GM19240 (cell line): ENCODE measurements around the gene LRRIQ1.
"Not testable (repeated sequence)": the region's sequence is repeated elsewhere in the genome, so short reads cannot be mapped to it uniquely, and the experiment has no call there.

Experiments
- DNase-seq: peaks from one replicate; pipeline ENCODE4 v3.0.0; 2011; ENCODE audit warnings: low spot score; ENCODE audit not compliant: insufficient read length

LRRIQ1 gene

DNA sequence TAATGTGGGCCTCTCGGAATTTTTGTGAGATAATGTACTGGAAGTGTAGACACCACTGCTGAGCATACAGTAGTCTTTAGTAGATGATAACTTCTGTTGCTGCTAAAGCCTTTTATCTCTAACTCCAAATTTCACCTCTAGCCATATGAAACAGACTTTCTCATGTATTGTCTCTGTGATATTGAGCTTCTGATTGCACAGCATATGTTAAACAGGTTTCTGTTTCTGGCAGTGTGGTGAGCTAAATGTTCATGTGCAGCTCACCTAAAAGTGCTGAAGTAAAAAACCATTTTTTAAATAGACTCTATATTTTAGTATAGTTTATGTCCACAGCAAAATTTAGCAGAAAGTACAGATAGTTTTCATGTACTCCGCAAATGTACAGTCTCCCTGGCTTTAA lies 154.6 kb downstream of the LRRIQ1 start:
- DNase-seq = no peak

DNA sequence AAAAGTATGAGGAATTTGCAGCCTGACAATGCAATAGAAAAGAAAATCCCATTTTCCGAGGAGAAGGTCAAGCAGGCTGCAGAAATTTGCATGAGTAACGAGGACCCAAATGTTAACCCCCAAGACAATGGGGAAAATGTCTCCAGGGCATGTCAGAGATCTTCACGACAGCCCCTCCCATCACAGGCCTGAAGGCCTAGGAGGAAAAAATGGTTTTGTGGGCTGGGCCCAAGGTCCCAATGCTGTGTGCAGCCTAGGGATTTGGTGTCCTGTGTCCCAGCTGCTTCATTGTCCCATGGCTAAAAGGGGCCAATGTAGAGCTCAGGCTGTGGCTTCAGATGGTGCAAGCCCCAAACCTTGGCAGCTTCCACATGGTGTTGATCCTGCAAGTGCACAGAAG lies 167.7 kb downstream of the LRRIQ1 start:
- DNase-seq = not testable (repeated sequence)

DNA sequence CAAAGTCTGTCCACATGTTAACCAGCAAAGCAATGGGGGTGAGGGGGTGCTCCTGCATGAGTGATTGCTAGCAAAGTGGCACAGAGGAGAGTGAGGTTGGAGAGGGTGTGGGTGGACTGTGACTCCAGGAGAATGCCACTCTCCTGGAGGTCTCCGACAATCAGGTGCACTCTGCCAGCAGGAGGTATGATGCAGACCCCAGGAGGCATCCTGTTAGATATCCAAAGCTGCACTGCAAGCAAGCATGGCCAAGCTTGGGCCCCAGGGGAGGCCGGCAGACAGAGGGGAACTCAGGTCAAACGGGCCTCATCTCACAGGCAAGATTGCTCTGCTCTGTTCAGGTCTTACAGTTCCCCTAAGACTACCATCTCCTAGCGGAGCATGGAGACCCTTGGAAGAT lies 170.4 kb downstream of the LRRIQ1 start:
- DNase-seq = no peak

DNA sequence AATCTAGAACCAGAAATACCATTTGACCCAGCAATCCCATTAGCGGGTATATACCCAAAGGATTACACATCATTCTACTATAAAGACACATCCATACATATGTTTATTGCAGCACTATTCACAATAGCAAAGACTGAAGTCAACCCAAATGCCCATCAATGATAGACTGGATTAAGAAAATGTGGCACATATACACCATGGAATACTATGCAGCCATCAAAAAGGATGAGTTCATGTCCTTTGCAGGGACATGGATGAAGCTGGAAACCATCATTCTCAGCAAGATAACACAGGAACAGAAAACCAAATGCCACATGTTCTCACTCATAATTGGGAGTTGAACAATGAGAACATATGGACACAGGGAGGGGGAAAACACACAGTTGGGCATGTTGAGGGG lies 188.2 kb downstream of the LRRIQ1 start:
- DNase-seq = not testable (repeated sequence)

DNA sequence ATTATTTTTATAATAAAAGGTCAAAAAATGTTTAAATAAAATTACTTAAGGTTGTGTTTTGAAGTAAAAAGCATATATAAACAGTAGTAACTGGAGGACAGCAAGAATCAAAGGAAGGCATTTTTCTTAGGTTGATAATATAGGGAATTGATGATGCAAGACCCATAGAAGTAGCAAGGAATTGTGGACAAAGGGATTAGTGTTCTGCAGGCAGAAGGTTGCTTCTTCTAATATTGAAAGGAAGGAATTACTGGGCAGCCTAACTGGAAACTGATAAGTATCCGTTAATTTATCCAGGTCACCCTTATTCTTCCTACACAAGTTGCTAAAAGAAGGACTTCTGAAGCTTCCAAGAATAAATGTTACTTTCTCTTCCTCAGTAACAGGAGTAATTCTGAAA lies 189.3 kb downstream of the LRRIQ1 start:
- no peak for DNase-seq

DNA sequence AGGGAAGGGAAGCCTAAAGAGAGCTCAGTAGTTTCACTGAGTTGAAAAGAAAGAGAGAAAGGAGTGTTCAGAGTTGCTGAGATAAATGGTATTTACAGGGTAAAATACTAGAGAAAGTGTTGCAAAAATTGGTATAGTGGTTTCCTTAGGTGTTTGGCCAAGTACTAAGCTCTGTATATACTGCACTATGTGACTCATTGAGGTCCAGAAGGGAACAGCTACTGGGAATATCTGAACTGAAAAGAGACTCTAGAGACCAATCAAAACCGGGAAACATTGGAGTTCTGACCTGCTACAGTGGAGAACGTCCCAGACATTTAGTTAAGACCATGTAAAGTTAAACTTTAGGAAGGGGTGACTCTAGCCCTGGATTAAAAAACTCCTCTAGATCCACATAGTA lies 201.2 kb downstream of the LRRIQ1 start:
- DNase-seq = no peak

DNA sequence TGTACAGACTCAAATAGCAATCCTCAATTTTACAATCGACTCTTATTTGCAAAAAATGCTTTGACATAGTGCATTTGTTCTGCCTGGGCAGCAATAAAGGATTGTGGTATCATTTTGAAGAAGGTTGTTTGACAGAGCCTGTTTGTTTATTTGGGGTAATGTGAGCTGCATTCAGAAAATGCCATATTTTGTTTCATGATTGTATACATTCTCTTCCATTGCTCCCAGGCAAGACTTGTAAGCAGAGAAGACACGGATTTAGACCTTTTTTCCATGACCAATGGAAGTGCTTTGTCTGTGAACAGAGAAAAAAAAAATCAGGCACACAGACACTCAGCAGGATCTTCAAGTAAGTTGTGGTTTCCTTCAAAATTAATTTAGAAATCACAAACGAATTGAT lies 208.4 kb downstream of the LRRIQ1 start:
- DNase-seq = no peak

DNA sequence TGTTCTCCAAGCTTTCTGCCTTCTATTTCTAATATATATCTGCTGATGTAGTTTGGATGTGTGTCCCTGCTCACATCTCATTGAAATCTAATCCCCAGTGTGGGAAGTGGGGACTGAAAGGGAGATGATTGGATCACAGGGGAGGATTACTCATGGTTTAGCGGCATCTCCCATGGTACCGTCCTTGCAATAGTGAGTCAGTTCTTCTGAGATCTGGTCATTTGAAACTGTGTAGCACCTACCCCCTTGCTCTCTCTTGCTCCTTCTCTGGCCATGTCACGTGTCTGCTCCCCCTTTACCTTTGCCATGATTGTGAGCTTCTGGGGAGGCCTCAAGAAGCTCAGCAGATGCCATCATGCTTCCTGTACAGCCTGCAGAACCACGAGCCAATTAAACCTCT lies 217.7 kb downstream of the LRRIQ1 start:
- no peak for DNase-seq

DNA sequence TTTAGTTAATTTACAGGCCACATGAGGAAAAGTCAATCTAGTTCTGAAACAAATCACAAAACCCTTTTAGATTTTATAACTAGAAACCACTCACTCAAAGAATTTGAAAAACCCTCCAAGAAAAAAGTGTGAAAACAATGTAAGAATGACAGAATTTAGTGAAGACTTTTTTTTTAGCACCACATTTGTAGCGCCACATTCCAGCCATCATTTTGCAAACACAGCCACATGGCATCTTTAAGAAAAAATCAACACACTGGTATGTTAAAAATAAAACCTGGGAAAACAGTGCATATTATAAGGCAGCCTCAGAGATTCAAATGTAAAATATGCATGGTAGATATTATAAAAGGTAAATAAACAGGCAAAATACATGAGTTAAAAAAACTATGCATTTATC lies 221.5 kb downstream of the LRRIQ1 start:
- DNase-seq = no peak

DNA sequence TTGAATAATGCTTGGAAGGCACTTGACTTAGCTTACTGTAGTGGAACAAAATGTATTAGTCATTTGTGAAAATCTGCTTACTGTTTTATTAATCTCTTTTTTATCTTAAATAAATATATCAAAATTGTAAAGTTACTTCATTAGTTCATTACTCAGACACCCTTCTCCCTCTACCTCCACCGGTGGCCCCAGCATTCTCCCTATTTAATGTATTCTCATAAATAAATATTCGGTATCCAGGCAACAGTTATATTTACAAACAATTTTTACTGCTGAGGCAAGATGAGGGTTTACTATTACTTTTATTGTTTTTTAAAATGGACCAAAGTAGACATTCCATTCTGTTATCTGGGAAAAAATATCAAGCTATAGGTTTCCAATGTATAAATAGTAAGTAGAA lies 224.3 kb downstream of the LRRIQ1 start:
- DNase-seq = no peak

DNA sequence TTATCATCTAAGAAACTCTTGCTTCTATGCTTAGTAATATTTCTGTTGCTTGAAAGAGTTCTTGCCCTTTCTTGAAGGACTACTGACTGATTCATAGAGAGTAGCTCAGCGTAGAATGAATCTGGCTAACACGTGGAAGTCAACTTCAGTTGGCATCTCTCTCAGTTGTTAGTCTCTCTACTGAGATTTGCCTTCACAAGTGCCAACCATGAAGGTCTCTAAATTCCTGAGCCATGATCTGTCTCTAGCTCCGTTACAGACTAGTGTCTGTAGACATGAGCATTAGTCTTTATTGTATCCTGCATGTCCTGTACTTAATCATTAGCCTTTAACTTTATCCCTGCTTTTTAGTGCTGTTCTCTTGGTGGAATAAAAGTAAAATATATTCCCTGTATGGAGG lies 224.7 kb downstream of the LRRIQ1 start:
- no peak for DNase-seq

DNA sequence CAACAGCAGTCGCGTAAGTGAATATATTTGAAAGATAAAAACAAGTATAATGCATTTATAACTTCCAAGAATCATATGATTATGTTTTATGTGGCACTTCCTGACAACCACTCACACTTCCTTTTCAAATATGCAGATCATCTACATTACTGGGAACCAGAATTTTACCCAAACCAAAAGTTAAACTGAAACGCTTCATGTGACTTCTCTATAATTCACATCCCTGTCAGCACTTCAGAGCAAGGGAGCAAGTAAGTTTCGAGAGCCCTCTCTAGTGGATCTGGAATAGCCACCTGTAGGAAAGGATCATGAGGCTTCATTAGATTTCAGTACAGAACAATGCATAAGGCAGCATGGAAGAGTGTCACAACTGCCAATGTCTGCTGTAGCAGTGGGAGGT lies 230.2 kb downstream of the LRRIQ1 start:
- no peak for DNase-seq

DNA sequence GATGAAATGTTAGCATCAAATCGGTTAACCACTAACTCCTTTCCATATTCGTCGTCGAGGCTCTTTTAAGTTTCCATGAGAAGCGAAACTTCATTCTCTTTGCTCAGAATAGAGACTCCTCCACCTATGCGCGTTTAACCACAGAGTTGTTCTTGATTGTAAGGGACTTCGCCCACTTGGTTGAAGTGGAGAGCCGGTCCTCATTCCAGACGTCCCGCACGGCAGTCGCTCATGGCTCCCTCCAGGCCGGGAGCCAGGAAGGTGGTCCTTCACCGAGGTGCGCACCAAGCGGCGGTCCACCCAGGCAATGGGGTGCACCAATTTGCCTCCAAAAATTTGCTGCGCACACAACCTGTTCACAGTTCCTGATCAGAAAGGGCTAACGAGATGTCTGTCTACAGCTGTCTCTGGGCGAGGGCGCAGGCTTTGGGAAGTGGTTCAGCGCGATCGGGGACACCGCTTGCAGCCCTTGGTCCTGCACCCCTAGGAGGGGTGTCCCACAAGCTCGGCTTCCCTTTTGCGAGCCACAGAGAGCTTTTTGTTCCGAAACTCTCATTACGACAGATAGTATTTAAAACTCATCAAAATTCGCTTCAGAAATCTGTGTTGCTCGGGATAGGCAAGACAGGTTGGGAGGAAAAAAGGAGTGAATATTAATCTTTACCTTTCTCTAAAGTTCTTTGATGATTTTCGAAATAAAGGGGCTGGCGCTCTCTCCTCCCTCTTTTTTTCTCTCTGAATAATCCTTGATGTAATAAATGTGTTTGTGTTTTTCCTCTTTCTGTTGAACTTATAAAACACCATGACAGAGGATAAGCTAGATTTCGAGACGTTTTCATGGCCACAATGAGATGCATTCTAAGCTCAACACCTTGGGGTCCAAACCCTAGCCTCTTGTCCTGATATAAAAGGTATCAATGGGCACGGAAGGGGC lies 237.5 kb downstream of the LRRIQ1 start:
- no peak for DNase-seq

DNA sequence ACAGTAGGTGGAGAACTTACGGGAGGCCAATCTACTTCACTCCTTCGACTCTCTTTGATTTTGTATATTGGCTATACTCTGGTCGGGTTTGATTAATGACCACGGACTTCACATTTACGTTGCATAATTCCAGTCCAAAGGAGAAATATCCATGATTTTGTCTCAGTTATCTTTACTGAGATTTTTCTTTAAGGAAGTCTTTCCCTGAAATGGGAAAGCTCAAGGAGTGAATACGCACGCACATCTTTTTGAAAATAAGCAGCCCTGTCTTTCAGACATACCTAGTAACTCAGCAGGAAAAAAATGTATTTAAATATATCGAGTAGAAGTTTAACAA lies 238.1 kb downstream of the LRRIQ1 start:
- DNase-seq = no peak

DNA sequence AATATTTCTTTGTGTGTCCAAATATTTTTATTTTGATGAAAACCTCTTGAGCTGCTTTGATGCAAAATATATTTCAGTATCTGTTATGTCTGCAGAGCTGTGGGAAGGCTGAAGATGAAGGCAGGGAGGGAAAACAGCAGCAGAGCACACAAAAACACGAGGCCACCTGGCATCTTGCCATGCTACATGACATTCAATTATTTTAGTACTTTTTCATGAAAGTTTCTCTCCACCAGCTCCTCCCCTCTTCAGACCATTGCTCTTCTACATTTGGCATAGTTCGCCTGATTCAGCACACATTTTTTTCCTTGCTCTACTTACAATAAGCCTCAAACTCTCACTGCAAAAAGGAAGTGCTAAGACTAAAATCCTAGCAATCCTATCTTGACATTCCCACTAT lies 239.2 kb downstream of the LRRIQ1 start:
- no peak for DNase-seq

DNA sequence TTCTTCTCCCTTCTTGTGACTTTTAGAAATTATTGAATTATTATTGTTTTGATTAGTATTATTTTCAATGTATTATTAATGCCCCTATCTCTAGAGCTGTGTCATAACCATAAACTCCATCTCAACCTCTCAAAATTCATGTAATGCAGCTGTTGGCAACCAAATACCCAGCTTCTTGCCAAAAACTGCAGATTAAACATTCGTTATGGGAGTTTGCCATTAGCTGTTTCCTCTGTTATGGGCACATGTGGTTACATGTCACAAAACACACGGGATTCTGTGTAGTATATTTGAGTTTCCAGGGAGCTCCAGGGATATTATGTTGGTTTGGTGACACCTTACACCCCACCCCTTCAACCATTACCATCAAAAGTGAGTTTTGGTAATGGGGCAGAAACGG lies 241.0 kb downstream of the LRRIQ1 start:
- DNase-seq = no peak

DNA sequence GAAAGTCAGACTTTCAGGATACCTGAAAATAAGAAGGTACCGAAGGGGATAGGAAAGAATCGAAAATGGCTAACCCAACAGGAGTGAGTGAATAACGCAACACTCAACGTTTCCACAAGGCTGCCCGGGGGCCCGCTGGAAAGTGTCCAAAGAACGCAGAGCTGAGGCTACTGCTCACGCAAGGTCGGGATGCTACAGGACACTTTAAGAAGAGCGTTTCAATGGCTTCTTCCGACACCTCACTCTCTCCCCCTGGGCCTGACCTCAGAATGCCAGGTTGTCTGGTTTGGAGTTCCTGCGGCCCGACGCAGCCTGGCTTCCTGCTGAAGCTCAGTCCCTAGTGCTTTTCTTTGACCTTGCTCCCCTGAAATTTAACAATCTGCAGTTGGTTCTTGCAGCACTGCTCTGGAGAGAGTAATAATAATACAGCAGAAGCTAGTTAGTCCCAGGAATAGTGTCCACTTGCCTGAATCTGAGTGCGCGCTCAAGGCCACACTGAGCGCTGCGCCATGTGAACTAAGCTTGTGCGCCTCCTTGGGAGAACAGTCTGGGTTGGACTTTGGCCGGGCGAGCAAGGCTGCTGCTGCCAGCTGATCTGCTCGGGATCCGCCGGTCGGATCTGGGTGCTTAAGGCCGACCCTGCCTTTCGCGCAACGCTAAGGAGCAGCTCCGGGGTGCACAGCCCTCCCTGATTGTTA lies 241.9 kb downstream of the LRRIQ1 start:
- no peak for DNase-seq

DNA sequence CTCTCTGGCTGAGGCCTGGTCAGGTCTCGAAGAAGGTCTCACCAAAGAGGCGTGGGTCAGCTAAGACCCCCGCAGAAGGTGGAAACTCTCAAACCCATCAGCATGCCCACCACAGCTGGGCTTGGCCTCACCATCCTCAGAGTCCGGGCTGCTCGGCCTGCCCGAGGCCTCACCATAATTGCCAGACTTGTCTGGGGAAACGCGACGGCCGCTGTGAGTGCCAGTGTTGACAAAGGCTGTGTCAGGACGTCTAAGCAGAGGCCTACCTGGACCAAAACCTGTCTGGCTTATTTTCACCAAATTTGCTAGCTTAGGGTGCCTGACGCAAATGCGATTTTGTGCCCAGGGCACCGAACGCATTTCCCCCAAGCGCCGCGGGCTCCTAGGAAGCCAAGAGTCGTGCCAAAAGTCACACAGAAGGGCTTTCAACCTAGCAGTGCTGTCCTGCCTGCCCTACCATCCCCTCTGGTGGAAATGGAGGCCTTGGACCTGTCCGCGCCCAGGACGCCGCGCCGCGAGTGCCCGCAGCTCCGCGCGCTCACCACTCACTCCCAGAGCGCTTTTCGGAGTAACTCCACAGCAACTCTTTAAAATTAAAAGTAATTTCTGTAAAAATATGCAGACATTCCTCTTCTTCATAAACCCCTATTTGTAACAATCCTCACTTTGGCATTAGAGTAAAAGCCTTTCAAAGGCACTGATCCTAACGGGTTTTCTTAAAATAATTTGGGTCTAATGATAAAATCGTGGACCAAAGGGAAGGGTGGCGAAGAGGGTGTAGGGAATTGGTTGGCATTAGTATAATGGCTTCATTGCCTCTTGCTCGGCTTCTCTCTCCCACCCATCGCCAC lies 242.7 kb downstream of the LRRIQ1 start:
- DNase-seq = no peak

DNA sequence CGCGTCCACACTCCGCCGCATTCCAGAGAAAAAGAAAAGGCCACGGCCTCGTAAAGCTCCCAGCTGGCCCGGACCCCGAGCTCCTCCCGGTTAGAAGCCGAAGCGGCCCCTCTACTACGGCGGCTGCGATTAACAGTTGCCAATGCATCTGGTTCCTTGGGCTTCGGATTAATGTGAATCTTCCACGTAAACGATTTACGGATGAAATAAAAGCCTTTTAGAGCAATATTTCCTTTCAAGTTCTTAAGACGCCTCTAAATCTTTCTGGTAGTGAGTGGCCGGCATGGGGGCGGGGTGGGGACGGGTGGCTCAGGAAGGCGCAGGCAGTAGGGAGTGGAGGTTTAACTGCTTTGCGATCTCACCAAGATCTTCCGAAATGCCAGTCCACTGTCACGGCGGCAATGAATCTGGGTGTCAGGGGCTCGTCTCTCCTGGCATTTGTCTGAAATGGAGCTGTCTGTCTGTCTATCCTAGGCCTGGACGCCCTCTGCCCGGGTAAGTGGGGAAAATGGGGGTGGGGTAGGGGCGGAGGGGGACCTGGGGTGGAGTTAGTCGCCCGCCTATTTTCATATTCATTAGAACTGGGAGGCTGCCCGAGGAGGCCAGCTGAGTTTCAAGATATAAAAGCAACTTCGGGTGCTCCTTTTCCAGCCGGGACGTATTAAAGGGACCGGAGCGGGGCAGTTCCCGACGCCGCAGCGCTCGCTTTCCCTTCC lies 243.5 kb downstream of the LRRIQ1 start:
- DNase-seq = no peak

DNA sequence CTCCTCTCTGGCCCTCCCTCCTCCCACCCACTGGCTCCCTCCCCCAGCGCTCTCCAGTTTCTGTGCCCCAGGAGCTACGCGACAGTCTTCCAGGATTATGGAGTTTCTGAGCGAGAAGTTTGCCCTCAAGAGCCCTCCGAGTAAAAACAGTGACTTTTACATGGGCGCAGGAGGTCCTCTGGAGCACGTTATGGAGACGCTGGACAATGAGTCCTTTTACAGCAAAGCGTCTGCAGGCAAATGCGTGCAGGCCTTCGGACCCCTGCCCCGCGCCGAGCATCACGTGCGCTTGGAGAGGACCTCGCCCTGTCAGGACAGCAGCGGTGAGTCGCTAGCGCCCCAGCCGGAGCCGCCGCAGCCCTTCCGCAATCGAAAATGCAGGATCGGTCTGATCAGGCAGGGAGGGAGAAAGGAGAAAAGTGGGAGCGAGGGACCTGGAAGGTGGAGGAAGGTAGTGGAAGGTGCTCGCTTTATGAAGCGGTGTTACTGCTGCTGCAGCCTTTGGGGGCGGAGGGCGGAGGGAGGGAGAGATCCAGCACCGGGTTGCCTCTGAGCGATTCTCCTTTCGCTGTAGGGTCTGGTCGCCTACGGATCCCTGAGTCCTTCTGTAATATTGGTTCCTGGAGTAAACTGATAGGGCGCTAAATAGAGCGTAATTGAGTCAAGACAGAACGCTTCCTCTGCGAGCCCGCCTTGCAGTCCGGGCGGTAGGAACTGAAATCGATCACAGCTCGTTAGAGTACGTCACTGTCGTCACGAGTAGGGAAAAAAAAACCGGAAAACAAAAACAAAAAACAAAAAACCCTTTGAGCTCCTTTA lies 244.2 kb downstream of the LRRIQ1 start, which contains the start of gene ALX1:
TSS of gene ALX1 (plus strand) at position 56 of the 819 bp plus-strand sequence. CDS start at position 98, 42 bp downstream.
- DNase-seq = no peak
